Camera-type eye (tissue), 1 donor: Measurements from ENCODE around the gene RELB. TPM values are rescaled to one million over a fixed set of nuclear protein-coding genes. Genes with fewer than 3 reads are reported as not detected.

Experiments used
- total RNA-seq: library from RNA; depleted of rRNA; stranded (reverse); fragments of >200 nt; gene quantifications from one replicate; pipeline ENCODE4 v1.2.3, GENCODE V29; 2014

The RELB gene, protein sequence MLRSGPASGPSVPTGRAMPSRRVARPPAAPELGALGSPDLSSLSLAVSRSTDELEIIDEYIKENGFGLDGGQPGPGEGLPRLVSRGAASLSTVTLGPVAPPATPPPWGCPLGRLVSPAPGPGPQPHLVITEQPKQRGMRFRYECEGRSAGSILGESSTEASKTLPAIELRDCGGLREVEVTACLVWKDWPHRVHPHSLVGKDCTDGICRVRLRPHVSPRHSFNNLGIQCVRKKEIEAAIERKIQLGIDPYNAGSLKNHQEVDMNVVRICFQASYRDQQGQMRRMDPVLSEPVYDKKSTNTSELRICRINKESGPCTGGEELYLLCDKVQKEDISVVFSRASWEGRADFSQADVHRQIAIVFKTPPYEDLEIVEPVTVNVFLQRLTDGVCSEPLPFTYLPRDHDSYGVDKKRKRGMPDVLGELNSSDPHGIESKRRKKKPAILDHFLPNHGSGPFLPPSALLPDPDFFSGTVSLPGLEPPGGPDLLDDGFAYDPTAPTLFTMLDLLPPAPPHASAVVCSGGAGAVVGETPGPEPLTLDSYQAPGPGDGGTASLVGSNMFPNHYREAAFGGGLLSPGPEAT
- total RNA-seq: 3.6 TPM

DNA sequence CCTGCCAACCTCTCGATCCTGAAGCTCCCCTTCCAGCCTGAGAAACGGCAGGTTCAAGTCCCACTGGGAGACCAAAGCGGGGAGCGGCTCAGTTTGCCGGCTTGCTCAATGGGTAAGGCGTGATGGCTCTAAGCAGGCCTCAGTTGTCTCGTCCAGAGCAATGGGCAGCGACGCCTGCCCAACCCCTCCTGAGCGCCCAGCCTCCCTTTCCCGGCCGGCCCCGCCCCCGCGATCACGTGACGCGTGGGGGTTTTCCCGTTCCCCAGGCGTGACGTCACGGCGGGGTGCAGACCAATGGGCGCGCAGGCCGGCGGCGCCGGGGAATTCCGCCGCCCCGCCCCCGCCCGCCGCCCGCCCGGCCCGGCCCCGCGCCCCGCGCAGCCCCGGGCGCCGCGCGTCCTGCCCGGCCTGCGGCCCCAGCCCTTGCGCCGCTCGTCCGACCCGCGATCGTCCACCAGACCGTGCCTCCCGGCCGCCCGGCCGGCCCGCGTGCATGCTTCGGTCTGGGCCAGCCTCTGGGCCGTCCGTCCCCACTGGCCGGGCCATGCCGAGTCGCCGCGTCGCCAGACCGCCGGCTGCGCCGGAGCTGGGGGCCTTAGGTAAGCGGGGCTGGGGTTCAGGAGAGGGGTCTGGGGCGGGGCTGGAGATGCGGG lies at the start of gene RELB:
Gene RELB, plus strand, starts transcription at position 378 of the 653 bp plus-strand sequence. Its CDS starts 116 bp downstream, at position 494.

DNA sequence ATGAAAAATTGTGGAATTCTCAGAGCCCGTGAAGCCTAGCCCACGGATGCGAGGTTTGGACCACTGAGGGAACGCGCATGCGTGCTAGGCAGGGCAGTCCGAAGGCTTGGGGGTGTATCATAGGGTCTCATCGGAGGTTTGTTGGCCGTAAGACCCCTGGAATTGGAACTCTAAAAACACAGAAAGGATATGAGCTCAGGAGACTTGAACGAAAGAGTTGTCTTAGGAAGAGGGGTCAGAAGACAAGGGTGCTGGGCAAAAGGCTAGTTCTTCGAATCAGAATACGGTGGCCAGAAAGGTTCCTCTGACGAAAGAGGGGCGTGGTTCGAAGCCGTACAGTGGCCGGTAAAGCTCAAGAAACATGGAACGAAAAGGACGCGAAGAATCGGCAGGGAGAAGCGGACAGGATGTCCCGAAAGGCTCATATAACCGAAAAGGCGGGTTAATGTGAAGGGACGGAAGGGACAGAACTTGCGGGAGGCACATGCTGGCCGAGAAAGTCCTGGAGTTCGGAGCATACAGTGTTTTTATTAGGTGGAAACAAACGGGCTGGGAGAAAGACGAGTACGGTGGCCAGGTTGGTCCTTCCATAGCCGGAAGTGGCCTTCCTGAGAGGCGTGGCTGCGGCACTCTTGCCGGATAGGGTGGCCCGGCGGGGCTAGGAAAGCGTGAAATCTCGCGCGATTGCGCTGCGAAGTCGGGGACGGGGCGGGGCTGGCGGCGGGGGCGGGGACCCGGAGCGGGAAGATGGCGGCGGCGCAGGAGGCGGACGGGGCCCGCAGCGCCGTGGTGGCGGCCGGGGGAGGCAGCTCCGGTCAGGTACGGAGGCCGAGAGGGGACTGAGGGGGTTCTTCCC lies 46.4 kb upstream of the RELB start, which contains the start of gene CLPTM1:
Gene CLPTM1, plus strand, starts transcription at position 732 of the 856 bp plus-strand sequence. Its CDS starts 16 bp downstream, at position 748.

DNA sequence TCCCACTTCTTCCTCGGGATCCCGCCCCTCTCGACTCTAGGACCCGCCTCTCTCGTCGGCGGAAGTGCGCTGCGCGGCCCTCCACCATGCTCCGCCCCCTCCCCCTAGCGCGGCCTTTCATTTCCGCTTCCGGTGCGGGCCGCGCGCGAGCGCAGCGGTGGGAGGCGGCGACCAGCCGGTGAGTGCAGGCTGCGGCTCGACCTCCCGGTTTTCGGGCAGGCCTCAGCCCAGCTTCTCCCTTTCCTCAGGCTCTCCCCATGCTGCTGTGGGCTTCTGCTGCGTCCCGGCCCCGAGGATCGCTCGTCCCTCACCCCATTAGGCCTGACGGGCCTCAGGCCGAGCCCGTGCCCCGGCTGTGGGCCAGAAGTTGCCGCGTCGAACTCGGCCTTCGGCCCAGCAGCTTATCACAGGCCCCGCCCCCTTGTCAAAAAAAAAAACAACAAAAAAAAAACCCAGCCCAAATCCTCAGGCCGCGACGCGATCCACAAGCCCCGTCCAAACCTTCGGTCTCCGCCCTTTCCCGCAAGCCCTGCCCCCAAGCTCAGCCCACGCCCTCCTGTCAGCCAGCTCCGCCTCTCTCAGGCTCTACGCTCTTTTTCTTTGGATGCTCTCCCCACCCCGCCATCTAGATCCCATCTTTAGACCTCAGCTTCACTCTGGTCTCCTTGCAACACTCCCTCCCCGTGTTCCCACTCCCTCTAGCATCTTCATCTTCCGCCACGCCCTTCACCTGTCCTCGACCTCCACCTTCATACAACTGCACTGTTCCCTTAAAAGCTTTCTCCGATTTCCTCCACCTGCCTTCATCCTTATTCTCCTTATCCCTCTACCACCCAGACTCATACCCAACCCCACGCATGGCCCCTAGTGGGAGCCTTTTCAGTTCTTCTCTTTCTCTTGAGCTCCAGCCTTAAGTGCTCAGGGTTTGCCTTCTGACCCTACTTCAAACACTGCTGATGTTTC lies 37.9 kb downstream of the RELB start, which contains the start of gene CLASRP:
Gene CLASRP, plus strand, starts transcription at position 115 of the 963 bp plus-strand sequence. CDS start 1,168 bp downstream, outside the sequence.

DNA sequence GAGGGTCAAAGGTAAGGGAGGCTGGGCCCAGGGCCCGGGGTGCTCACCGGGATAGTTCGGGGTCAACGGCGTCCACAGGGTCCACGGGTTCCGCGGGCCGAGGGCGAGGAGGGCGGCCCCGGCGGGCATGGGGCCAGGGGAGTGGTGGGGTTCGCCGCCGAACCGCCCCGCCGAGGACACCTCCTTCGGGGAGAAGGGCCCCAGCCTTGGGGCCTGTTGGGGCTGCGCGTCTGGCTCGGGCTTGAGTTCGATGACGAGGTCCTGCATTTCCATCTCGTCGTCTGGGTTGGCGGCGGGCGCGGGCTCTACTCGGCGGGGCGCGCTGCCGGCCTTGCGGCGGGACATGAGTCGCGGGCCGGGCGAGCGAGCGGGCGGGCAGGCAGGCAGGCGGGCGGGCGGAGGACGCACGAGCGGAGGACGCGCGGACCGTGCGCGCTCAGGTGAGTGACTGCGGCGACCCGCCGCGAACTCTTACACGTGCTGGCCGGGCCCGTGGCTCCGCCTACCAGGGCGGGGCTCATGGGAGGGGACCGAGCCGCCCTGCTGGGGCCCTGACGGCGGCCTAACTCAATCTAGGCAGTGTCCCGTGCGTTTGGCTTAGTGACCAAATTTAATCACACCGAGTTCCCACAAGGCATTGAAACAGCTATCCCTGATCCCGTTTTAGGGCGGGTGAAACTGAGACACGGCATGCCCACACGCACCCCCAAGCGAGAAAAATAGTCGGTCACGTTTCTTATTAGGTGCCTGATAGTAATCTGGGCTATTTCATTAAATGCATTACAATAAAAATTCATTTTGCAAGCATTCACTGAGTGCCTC lies 75.0 kb downstream of the RELB start, which contains the start of gene ZNF296:
Gene ZNF296, minus strand, starts transcription at position 450 of the 822 bp plus-strand sequence. Its CDS starts 105 bp downstream, at position 345.

DNA sequence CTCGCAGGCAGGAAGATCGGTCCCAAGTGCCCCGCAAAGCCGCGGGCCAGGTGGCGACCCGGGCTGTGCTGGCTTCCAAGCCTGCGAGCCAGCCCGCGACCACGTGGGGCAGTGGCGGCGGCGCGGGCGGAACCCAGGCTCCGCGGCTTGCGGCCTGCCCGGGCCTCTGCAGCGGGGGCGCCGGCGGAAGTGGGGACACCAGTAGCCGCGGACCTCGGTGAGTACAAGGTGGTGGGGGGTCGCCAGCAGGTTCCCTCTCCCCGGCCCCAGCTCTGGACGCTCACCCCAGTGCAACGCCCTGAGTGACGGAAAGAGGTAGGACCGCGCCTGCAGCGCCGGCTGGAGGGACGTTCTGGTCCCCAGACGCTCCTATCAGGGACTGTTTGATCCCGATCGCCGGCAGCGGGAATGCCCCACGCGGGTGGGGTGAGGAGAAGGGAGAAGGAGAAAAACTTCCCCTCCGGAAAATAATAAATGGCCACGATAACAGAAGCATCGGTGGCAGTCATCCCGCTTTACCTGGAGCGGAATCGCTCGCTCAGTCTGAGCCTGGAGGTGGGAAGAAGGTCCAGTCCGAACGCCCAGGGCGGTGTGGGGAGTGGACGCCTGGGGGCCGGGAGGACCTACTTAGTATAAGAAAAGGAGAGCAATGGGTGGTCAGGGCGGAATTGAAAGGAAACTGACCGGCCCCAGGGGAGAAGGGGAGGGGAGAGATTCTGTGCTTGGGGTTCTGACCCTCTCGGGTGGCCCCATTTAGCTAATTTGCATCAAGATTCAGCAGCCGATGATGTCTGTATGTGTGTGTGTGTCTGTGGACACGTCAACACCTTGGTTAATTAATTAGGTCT lies 78.0 kb downstream of the RELB start, which contains the start of gene GEMIN7:
Gene GEMIN7, plus strand, starts transcription at position 198 of the 848 bp plus-strand sequence. CDS start 10,855 bp downstream, outside the sequence.

Other genes starting within 250 kb of the RELB start
- 1.1 TPM for gene CBLC, start 223.6 kb upstream of the RELB start, total RNA-seq
- gene BCAM, start 192.4 kb upstream of the RELB start, total RNA-seq: 80.4 TPM
- 67.2 TPM for gene NECTIN2, start 155.2 kb upstream of the RELB start, total RNA-seq
- gene TOMM40, start 110.2 kb upstream of the RELB start, total RNA-seq: 29.9 TPM
- 168 TPM for gene APOE, start 95.7 kb upstream of the RELB start, total RNA-seq
- gene APOC1, start 86.9 kb upstream of the RELB start, total RNA-seq: 7.1 TPM
- not detected for gene APOC4, start 59.2 kb upstream of the RELB start, total RNA-seq
- gene APOC2, start 55.4 kb upstream of the RELB start, total RNA-seq: not detected
- 44.4 TPM for gene CLPTM1, start 46.1 kb upstream of the RELB start, total RNA-seq
- gene CLASRP, start 37.6 kb downstream of the RELB start, total RNA-seq: 79.8 TPM
- 0.71 TPM for gene ZNF296, start 75.0 kb downstream of the RELB start, total RNA-seq
- 17.5 TPM for gene GEMIN7, start 77.8 kb downstream of the RELB start, total RNA-seq
- gene PPP1R37, start 91.7 kb downstream of the RELB start, total RNA-seq: 48.3 TPM
- 0.60 TPM for gene NKPD1, start 159.5 kb downstream of the RELB start, total RNA-seq
- 13.2 TPM for gene TRAPPC6A, start 176.8 kb downstream of the RELB start, total RNA-seq
- 7.8 TPM for gene BLOC1S3, start 177.3 kb downstream of the RELB start, total RNA-seq
- 3.5 TPM for gene EXOC3L2, start 243.9 kb downstream of the RELB start, total RNA-seq
- 35.6 TPM for gene MARK4, start 249.8 kb downstream of the RELB start, total RNA-seq